A673 (cell line): ENCODE data around the gene HADHA. TPM values are rescaled to one million over a fixed set of nuclear protein-coding genes. Genes with fewer than 3 reads are reported as not detected.

Experiments used
- BruUV-seq: library from RNA; stranded (reverse); fragments of 400-500 nt; replicated peaks from 2 replicates; lab custom pipeline; 2021; lab: Mats Ljungman, UMichigan
- CTCF ChIA-PET: fragments of 300-600 bp; sonication (Branson Sonifier 250); formaldehyde crosslinking; loops from one replicate; lab custom pipeline; 2022; ENCODE audit warnings: antibody characterized with exemption; lab: Charles Lee
- POLR2A ChIA-PET: fragments of 300-600 bp; sonication (Branson Sonifier 250); formaldehyde crosslinking; loops from one replicate; lab custom pipeline; 2022; ENCODE audit warnings: antibody characterized with exemption; ENCODE audit not compliant: low non-redundant PET; lab: Charles Lee
- DNase-seq: peaks from one replicate; pipeline ENCODE4 v3.0.0-alpha.2; 2015; ENCODE audit warnings: low spot score
- H3K27ac ChIP-seq: fragments of 200-600 bp; sonication (generic); 2 replicates; pipeline ENCODE4 v1.5.1; 2016; ENCODE audit warnings: mixed run types, low read depth, mild to moderate bottlenecking, mixed read lengths, antibody characterized with exemption, low read length; ENCODE audit not compliant: poor library complexity, severe bottlenecking
- H3K27me3 ChIP-seq: fragments of 200-600 bp; sonication (generic); replicated peaks from 2 replicates; pipeline ENCODE4 v1.6.1; 2017; ENCODE audit warnings: mixed run types, low read depth, mild to moderate bottlenecking, mixed read lengths, antibody characterized with exemption, low read length; ENCODE audit not compliant: insufficient read depth, poor library complexity
- H3K36me3 ChIP-seq: fragments of 200-600 bp; sonication (generic); 2 replicates; pipeline ENCODE4 v1.6.1; 2016; ENCODE audit warnings: mixed run types, mild to moderate bottlenecking, mixed read lengths, antibody characterized with exemption, low read length; ENCODE audit not compliant: insufficient read depth, poor library complexity, severe bottlenecking
- H3K4me1 ChIP-seq: fragments of 200-600 bp; sonication (generic); 2 replicates; pipeline ENCODE4 v1.6.1; 2017; ENCODE audit warnings: mixed run types, mild to moderate bottlenecking, mixed read lengths, antibody characterized with exemption, low read length; ENCODE audit not compliant: insufficient read depth, poor library complexity, severe bottlenecking
- H3K4me3 ChIP-seq: fragments of 200-600 bp; sonication (generic); 2 replicates; pipeline ENCODE4 v1.5.1; 2016; ENCODE audit warnings: low read depth, mixed run types, mild to moderate bottlenecking, mixed read lengths, low read length; ENCODE audit not compliant: poor library complexity, severe bottlenecking
- H3K9me3 ChIP-seq: fragments of 200-600 bp; sonication (generic); 2 replicates; pipeline ENCODE4 v1.6.1; 2016; ENCODE audit warnings: mixed run types, low read depth, mild to moderate bottlenecking, mixed read lengths, antibody characterized with exemption, low read length; ENCODE audit not compliant: poor library complexity, severe bottlenecking
- CTCF ChIP-seq: fragments of 300-800, 200-600 bp; sonication (generic); conservative IDR thresholded peaks from 2 replicates; pipeline ENCODE4 v1.5.1; 2017; ENCODE audit warnings: low read depth, mild to moderate bottlenecking, antibody characterized with exemption, low read length, moderate library complexity, mixed read lengths
- EZH2 ChIP-seq: fragments of 200-600 bp; sonication (generic); IDR thresholded peaks from 2 replicates; pipeline ENCODE4 v1.6.1; 2017; ENCODE audit warnings: borderline replicate concordance, low read depth, mild to moderate bottlenecking, mixed read lengths, antibody characterized with exemption, low read length; ENCODE audit not compliant: poor library complexity, severe bottlenecking
- intact Hi-C: fragments of 100-400 bp; cut with micrococcal nuclease; formaldehyde crosslinking; loops from one replicate; pipeline ENCODE4 v1.10.0; 2022; ENCODE audit not compliant: unreplicated experiment
- total RNA-seq: library from RNA; stranded (reverse); gene quantifications from 2 replicates; pipeline ENCODE4 v1.2.3, GENCODE V29; 2021

The HADHA gene
- total RNA-seq, 1 experiment from 2014 or later: 136 TPM

DNA sequence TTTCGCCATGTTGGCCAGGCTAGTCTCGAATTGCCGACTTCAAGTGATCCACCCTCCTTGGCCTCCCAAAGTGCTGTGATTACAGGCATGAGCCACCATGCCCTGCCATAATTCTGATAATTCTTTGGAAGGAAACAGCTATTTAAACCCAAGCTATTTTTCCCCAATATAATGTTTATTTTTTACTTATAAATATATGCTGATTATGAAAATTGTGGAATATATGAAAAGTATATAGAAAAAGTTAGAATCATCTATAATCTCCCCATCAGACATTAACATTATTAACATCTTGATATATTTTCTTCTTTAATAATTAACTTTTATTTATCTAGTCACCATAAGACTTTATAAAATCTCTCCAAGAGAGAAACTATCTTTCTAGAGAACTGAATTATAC is 41.5 kb upstream of the HADHA start:
- BruUV-seq: no TSS peak
- intact Hi-C loops: no loop called here
- Histone ChIP-seq H3K4me3 (no peak overlapping the region), H3K36me3 (peaks cover 40% of the 10 kb centered on the region), H3K4me1 (no peaks in the 10 kb centered on the region), H3K27me3 (no peaks in the 10 kb centered on the region), H3K9me3 (no peaks in the 10 kb centered on the region), H3K27ac (no peak overlapping the region)
- ChIA-PET POLR2A (interaction anchor here (0.5 kb wide), 1 partner anchor 26 kb away, joined by 3 read pairs; no protein-coding TSS in a partner anchor), CTCF (no interaction called here)
- DNase-seq: no peak
- no peak for TF ChIP-seq CTCF
- no peak for TF ChIP-seq EZH2

- intact Hi-C loops: no loop called here
- BruUV-seq: no TSS peak
- no peaks in the 10 kb centered on the region for H3K9me3 ChIP-seq
- DNase-seq: no peak
- peaks cover 53% of the 10 kb centered on the region for H3K36me3 ChIP-seq
- TF ChIP-seq EZH2 (no peak), CTCF (no peak)
- H3K27ac ChIP-seq: no peak overlapping the region
- no peaks in the 10 kb centered on the region for H3K27me3 ChIP-seq
- H3K4me3 ChIP-seq: no peak overlapping the region
- POLR2A ChIA-PET: no interaction called here
- CTCF ChIA-PET: no interaction called here
- H3K4me1 ChIP-seq: no peaks in the 10 kb centered on the region
These were observed 39.7 kb upstream of the HADHA start for GRCh38 chr2:26284132-26284531.

- peaks cover 57% of the 10 kb centered on the region for H3K36me3 ChIP-seq
- no peak overlapping the region for H3K4me3 ChIP-seq
- H3K9me3 ChIP-seq: no peaks in the 10 kb centered on the region
- DNase-seq: no peak
- TF ChIP-seq EZH2 (no peak), CTCF (no peak)
- H3K4me1 ChIP-seq: no peaks in the 10 kb centered on the region
- H3K27ac ChIP-seq: no peak overlapping the region
- intact Hi-C loops: no loop called here
- CTCF ChIA-PET: no interaction called here
- no peaks in the 10 kb centered on the region for H3K27me3 ChIP-seq
- no TSS peak for BruUV-seq
- POLR2A ChIA-PET: no interaction called here
These were observed 39.2 kb upstream of the HADHA start for GRCh38 chr2:26283606-26284005.
